Endothelial cell of umbilical vein (primary cell): ENCODE measurements around the gene DSEL. TPM values are rescaled to one million over a fixed set of nuclear protein-coding genes. Genes with fewer than 3 reads are reported as not detected.

ENCODE experiments used
- BruUV-seq: library from RNA; stranded (reverse); fragments of 400-500 nt; replicated peaks from 2 replicates; lab custom pipeline; 2021; lab: Mats Ljungman, UMichigan
- CTCF ChIA-PET: fragments of 300-600, 350-600 bp; sonication (Branson Sonifier 250); formaldehyde crosslinking; loops from one replicate; lab custom pipeline; 2021; ENCODE audit warnings: antibody characterized with exemption, inconsistent platforms; lab: Charles Lee
- POLR2A ChIA-PET: fragments of 300-600, 350-600 bp; sonication (Branson Sonifier 250); formaldehyde crosslinking; loops from one replicate; lab custom pipeline; 2021; ENCODE audit warnings: antibody characterized with exemption, inconsistent platforms; lab: Charles Lee
- DNase-seq: peaks from one replicate; pipeline ENCODE4 v3.0.0-alpha.2; 2011; ENCODE audit warnings: low read depth, low spot score
- FAIRE-seq: peaks from 2 replicates; lab custom pipeline; 2011; peaks lifted over from hg19 to GRCh38; lab: Jason Lieb, UNC
- H2AFZ ChIP-seq: 2 replicates; pipeline ENCODE4 v1.6.0; 2012; ENCODE audit warnings: low read depth, low read length, control low read depth, inconsistent platforms
- H3K27ac ChIP-seq: 2 replicates; pipeline ENCODE4 v1.5.1; 2011; ENCODE audit warnings: low read depth, mild to moderate bottlenecking, control low read depth, low read length, moderate library complexity; ENCODE audit not compliant: insufficient read depth
- H3K27me3 ChIP-seq, 2 experiments: 2 replicates each; pipeline versions ENCODE4 v1.6.0 to v1.6.1; 2011; ENCODE audit warnings: low read length in 2 of 2, mixed read lengths in 1 of 2; ENCODE audit not compliant: control insufficient read depth in 2 of 2, insufficient read depth in 2 of 2
- H3K36me3 ChIP-seq, 2 experiments: 2 replicates in 1 of 2; 3 replicates in 1 of 2; pipeline ENCODE4 v1.5.1; 2011; ENCODE audit warnings: low read length in 2 of 2, mild to moderate bottlenecking in 1 of 2, moderate library complexity in 1 of 2; ENCODE audit not compliant: control insufficient read depth in 2 of 2, insufficient read depth in 2 of 2; ENCODE audit errors: extremely low read depth in 1 of 2
- H3K4me1 ChIP-seq: 3 replicates; pipeline ENCODE4 v1.5.1; 2011; ENCODE audit warnings: mild to moderate bottlenecking, low read length; ENCODE audit not compliant: control insufficient read depth, insufficient read depth; ENCODE audit errors: extremely low read depth
- H3K4me2 ChIP-seq: 2 replicates; pipeline ENCODE4 v1.6.1; 2011; ENCODE audit warnings: low read length, control low read depth, mixed read lengths; ENCODE audit not compliant: insufficient read depth
- H3K4me3 ChIP-seq, 3 experiments: fragments of 200-600 bp in 1 of 3; sonication (generic), shearing (Covaris generic) in 1 of 3; replicated peaks in 1 of 3; 2 replicates each; pipeline ENCODE4 v1.5.1; 2011 to 2016; ENCODE audit warnings: control low read depth in 3 of 3, low read length in 3 of 3, mild to moderate bottlenecking in 2 of 3, inconsistent platforms in 1 of 3, low read depth in 1 of 3, moderate library complexity in 1 of 3; ENCODE audit not compliant: insufficient read depth in 1 of 3
- H3K79me2 ChIP-seq: 2 replicates; pipeline ENCODE4 v1.6.0; 2012; ENCODE audit warnings: low read length, inconsistent platforms; ENCODE audit not compliant: control insufficient read depth, insufficient read depth
- H3K9ac ChIP-seq: replicated peaks from 2 replicates; pipeline ENCODE3; 2011; ENCODE audit warnings: low read length, control low read depth; ENCODE audit not compliant: insufficient read depth; ENCODE audit errors: extremely low read depth
- H3K9me1 ChIP-seq: replicated peaks from 3 replicates; pipeline ENCODE4 v1.6.0; 2011; ENCODE audit warnings: mild to moderate bottlenecking, low read length; ENCODE audit not compliant: control insufficient read depth, insufficient read depth; ENCODE audit errors: extremely low read depth
- H3K9me3 ChIP-seq: replicated peaks from 2 replicates; pipeline ENCODE4 v1.5.1; 2012; ENCODE audit warnings: low read length, inconsistent platforms; ENCODE audit not compliant: control insufficient read depth, insufficient read depth
- H4K20me1 ChIP-seq: replicated peaks from 2 replicates; pipeline ENCODE3; 2011; ENCODE audit warnings: mild to moderate bottlenecking, low read length; ENCODE audit not compliant: control insufficient read depth, insufficient read depth; ENCODE audit errors: extremely low read depth
- EZH2 ChIP-seq: IDR thresholded peaks from 2 replicates; pipeline ENCODE4 v1.6.1; 2012; ENCODE audit warnings: borderline replicate concordance, low read depth, mild to moderate bottlenecking, moderate library complexity, low read length, inconsistent platforms; ENCODE audit not compliant: severe bottlenecking
- FOS ChIP-seq: IDR thresholded peaks from 2 replicates; pipeline ENCODE4 v1.6.1; 2011; ENCODE audit warnings: mild to moderate bottlenecking, low read length, moderate library complexity, borderline replicate concordance; ENCODE audit not compliant: insufficient read depth
- GATA2 ChIP-seq: IDR thresholded peaks from 2 replicates; pipeline ENCODE4 v1.7.0; 2011; ENCODE audit warnings: low read depth, mild to moderate bottlenecking, moderate library complexity, mixed read lengths, low read length; ENCODE audit not compliant: insufficient read length, insufficient read depth
- JUN ChIP-seq: IDR thresholded peaks from 2 replicates; pipeline ENCODE4 v1.6.1; 2011; ENCODE audit warnings: borderline replicate concordance, low read depth; ENCODE audit not compliant: insufficient read length, insufficient read depth
- MYC ChIP-seq: IDR thresholded peaks from one replicate; pipeline ENCODE4 v1.6.1; 2011; ENCODE audit warnings: mild to moderate bottlenecking, low read depth, low read length
- POLR2A ChIP-seq: IDR thresholded peaks from 2 replicates; pipeline ENCODE4 v1.6.1; 2012; ENCODE audit warnings: low read depth, mild to moderate bottlenecking, control low read depth, low read length
- POLR2AphosphoS5 ChIP-seq: IDR thresholded peaks from 2 replicates; pipeline ENCODE4 v1.6.1; 2012; ENCODE audit warnings: low read depth, mild to moderate bottlenecking, control low read depth, low read length, moderate library complexity; ENCODE audit not compliant: insufficient read depth
- dilution Hi-C: fragments of 300-500 bp; cut with MboI; formaldehyde crosslinking; loops from one replicate; pipeline ENCODE4 v1.15.0; 2019; ENCODE audit warnings: low sequenced_read_pairs; ENCODE audit not compliant: extremely low pct_ligation_motif_present
- intact Hi-C: fragments of 100-400 bp; cut with micrococcal nuclease; formaldehyde crosslinking; loops from one replicate; pipeline ENCODE4 v1.10.0; 2022
- polyA plus RNA-seq, 4 experiments: library from polyadenylated mRNA; depleted of rRNA in 3 of 4; stranded (reverse) in 3 of 4; unstranded in 1 of 4; fragments of >200 nt; gene quantifications; 2 replicates each; pipeline versions ENCODE4 v1.2.1 to v1.2.3, GENCODE V29; 2011 to 2012; ENCODE audit warnings: missing spikeins in 1 of 4
- total RNA-seq: library from RNA; stranded (reverse); gene quantifications from 2 replicates; pipeline ENCODE4 v1.2.3, GENCODE V29; 2021
- TF ChIP-seq, protein P1 (sequence below), 2 donors: IDR thresholded peaks; 1 replicate in 1 of 2; 2 replicates in 1 of 2; pipeline ENCODE4 v1.5.1; 2011; ENCODE audit warnings: low read length in 2 of 2, mild to moderate bottlenecking in 2 of 2, moderate library complexity in 2 of 2, control low read depth in 1 of 2, inconsistent platforms in 1 of 2, low read depth in 1 of 2; ENCODE audit not compliant: insufficient read depth in 1 of 2; ENCODE audit errors: extremely low read depth in 1 of 2
- TF ChIP-seq, protein P2 (sequence below): IDR thresholded peaks from 2 replicates; pipeline ENCODE4 v1.6.1; 2011; ENCODE audit not compliant: insufficient read depth, insufficient read length

DSEL gene
- total and polyA plus RNA-seq, 2 donors (not counting 3 experiments of a cell fraction or from before 2014, with no cell fraction given): 2.0 to 4.5 TPM

DNA sequence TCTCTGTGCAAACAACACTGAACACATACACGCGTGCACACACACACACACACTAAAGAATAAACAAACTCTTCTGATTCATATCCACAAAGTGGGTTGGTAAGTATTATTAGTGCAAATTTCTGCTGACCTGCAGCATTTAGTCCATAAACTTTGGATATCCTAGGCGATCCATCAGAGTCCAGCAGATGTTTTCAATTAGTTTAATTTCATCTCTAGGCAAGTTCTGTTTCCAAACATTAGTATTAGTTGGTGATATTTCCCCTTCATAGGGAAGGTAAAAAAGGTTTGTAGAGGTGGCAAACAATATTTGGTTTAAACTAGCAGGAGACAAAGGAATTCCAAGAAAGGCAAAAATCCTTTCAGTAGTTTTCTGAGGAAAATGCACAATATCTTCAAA is 5.7 kb downstream of the DSEL start:
- FAIRE-seq (no peak), DNase-seq (no peak)
- Histone ChIP-seq H3K9ac (no peak overlapping the region), H3K4me1 (peaks cover 5% of the 10 kb centered on the region), H3K36me3 (no peaks in the 10 kb centered on the region), H3K27ac (no peak overlapping the region), H3K9me1 (peaks cover 2% of the 10 kb centered on the region), H3K79me2 (no peaks in the 10 kb centered on the region), H4K20me1 (no peaks in the 10 kb centered on the region), H3K9me3 (no peaks in the 10 kb centered on the region), H3K4me3 (no peak overlapping the region), H3K27me3 (no peaks in the 10 kb centered on the region), H2AFZ (no peak overlapping the region), H3K4me2 (no peak overlapping the region)
- intact Hi-C loops: loop anchor here (10.0 kb wide), 1 partner anchor 334 kb away; no protein-coding TSS in a partner anchor
- CTCF ChIA-PET: no interaction called here
- dilution Hi-C loops: no loop called here
- BruUV-seq: no TSS peak
- TF ChIP-seq, protein P1, sequence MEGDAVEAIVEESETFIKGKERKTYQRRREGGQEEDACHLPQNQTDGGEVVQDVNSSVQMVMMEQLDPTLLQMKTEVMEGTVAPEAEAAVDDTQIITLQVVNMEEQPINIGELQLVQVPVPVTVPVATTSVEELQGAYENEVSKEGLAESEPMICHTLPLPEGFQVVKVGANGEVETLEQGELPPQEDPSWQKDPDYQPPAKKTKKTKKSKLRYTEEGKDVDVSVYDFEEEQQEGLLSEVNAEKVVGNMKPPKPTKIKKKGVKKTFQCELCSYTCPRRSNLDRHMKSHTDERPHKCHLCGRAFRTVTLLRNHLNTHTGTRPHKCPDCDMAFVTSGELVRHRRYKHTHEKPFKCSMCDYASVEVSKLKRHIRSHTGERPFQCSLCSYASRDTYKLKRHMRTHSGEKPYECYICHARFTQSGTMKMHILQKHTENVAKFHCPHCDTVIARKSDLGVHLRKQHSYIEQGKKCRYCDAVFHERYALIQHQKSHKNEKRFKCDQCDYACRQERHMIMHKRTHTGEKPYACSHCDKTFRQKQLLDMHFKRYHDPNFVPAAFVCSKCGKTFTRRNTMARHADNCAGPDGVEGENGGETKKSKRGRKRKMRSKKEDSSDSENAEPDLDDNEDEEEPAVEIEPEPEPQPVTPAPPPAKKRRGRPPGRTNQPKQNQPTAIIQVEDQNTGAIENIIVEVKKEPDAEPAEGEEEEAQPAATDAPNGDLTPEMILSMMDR (IDR thresholded peaks at IDR 0.05; ENCODE audit: extremely low read depth in 1 of 2, insufficient read depth in 1 of 2, low read depth in 1 of 2, low read length in 2 of 2): no peak
- TF ChIP-seq GATA2: no peak
- no peak for TF ChIP-seq FOS
- TF ChIP-seq JUN: no peak
- no peak for TF ChIP-seq MYC
- TF ChIP-seq, protein P2, sequence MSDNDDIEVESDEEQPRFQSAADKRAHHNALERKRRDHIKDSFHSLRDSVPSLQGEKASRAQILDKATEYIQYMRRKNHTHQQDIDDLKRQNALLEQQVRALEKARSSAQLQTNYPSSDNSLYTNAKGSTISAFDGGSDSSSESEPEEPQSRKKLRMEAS: no peak
- TF ChIP-seq EZH2: no peak
- TF ChIP-seq POLR2AphosphoS5: no peak
- TF ChIP-seq POLR2A: no peak
- POLR2A ChIA-PET: no interaction called here
